ENCODE data around the gene CORO2B.

The CORO2B gene

GRCh38 chr15:68626283-68626682 lies 47.5 kb downstream of the CORO2B start:
- H3K4me3 ChIP-seq (ENCODE audit: low read depth, low read length): no peak overlapping the region

- no peak overlapping the region for H3K4me3 ChIP-seq (ENCODE audit: low read depth, low read length)
Observed at GRCh38 chr15:68626739-68627138, 47.9 kb downstream of the CORO2B start.

DNA sequence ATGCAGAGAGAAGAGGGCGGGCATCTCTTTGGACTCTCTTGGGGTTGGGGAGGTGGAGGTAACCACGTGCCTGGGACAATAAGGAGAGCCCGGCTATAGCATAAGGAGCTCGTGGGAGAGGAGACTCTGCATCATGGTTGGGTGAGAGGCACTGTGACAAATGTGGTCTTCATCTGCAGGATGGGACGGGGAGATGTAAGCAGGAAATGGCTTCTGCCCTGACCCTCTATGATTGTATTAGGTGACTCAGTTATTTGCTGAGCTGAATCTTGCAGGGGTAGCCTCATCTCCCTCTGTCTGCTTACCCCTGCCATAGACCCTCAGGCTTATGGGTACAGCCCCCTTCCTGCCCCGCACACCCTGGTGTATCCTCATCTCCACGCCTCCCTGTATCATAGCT lies 48.7 kb downstream of the CORO2B start:
- no peak overlapping the region for H3K4me3 ChIP-seq (ENCODE audit: low read depth, low read length)

DNA sequence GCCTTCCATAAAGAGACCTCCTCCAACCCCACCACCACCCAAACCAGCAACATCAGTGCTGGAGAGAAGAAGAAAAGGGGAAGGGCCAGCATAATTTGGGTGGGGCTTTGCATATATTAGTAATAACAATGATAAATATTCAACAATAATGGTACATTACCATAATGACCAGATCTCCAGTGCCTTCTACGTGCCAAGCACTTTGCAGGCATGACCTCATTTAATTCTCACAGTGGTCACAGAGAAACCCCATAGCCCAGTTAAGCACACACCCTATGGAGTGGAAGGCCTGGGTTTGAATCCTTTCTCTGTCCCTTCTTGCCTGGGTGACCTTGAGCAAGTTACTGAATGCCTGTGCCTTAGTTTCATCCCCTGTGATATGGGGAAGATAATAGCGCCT lies 49.2 kb downstream of the CORO2B start:
- no peak overlapping the region for H3K4me3 ChIP-seq (ENCODE audit: low read depth, low read length)

GRCh38 chr15:68629519-68630210 lies 50.9 kb downstream of the CORO2B start:
- H3K4me3 ChIP-seq (ENCODE audit: low read depth, low read length): no peak overlapping the region

GRCh38 chr15:68630211-68630555 lies 51.4 kb downstream of the CORO2B start:
- no peak overlapping the region for H3K4me3 ChIP-seq (ENCODE audit: low read depth, low read length)

- H3K4me3 ChIP-seq (ENCODE audit: low read depth, low read length): no peak overlapping the region
Observed at GRCh38 chr15:68630836-68631235, 52.0 kb downstream of the CORO2B start.

DNA sequence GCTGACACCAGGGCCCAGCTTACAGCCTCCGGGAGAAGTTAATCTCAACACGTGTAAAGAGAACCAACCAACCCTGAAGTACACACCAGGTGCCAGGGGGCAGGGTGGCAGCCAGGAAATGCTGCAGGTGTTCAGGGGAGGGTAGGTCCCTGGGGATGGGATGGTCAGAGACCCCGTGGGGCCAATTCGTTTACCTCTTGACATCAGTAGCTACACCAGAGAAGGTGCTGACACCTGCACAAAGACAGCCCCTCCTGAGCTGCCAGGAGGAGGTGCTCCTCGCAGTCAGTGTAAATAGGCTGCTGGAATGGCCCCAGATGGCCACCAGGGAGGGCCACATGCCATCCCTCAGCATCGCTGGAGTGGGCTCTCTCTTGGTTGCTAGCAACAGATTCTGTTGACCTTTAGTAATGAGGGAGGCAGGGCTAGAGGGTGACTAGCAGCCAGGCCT lies 52.8 kb downstream of the CORO2B start:
- no peak overlapping the region for H3K4me3 ChIP-seq (ENCODE audit: low read depth, low read length)

GRCh38 chr15:68632101-68632500 lies 53.3 kb downstream of the CORO2B start:
- H3K4me3 ChIP-seq (ENCODE audit: low read depth, low read length): no peak overlapping the region

DNA sequence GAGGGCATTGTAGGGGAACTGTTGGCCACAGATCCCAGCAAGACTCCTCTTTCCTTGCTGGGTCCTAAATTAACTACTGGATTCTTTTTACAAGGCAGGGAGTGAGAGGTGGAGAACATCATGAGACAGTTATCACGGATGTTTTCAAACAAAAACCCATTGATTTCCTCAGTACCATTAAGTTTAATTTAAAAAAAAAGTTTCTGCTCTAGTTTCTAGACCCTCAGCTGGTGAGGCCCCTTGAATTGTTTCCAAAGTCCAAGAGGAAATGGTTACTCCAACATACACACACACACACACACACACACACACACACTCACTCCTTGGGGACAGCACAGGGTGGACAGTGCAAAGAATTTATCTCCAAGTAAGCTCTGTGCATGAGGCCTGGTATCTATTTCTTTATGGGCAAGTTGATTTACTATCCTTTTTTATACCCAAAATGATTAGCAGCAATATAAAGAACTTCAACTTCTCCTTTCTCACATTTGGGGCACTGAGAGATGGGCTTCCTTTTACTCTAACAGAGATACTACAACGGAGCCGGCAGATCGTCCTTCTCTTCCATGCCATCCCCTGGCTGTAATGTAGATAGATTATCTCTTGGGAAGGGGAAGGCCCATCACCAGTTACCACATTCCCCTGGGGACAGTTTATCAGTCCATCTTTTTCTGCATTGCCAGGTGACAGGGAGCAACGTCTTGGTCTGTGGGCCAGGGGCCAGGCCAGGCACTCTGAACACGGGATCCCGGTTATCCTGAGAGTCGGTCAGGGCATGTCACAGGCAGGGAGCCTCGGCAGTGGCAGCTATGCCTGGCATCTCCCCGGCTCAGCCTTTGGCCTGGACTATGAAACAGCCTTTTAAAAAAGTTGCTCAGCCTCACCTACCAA lies 54.7 kb downstream of the CORO2B start:
- no peak overlapping the region for H3K4me3 ChIP-seq (ENCODE audit: low read depth, low read length)

- H3K4me3 ChIP-seq (ENCODE audit: low read depth, low read length): no peak overlapping the region
Observed at GRCh38 chr15:68634122-68634482, 55.3 kb downstream of the CORO2B start.

DNA sequence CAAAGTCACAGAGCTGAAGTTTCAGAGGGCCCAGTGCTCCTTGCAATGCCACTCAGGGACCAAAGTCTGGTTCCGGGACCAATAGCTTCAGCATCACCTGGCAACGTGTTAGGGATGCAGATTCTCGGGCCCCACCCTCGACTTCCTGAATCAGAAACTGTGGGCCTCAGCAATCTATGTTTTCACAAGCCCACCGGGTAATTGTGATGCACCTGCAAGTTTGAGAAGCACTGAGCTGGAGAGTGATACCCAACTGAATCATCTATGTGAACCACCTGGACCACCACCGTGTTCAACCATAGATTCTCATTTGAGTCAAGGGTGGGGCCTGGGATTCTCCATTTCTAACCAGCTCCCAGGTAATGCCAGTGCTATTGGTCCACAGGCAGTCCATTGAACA lies 55.7 kb downstream of the CORO2B start:
- no peak overlapping the region for H3K4me3 ChIP-seq (ENCODE audit: low read depth, low read length)

GRCh38 chr15:68635141-68635540 lies 56.3 kb downstream of the CORO2B start:
- no peak overlapping the region for H3K4me3 ChIP-seq (ENCODE audit: low read depth, low read length)

DNA sequence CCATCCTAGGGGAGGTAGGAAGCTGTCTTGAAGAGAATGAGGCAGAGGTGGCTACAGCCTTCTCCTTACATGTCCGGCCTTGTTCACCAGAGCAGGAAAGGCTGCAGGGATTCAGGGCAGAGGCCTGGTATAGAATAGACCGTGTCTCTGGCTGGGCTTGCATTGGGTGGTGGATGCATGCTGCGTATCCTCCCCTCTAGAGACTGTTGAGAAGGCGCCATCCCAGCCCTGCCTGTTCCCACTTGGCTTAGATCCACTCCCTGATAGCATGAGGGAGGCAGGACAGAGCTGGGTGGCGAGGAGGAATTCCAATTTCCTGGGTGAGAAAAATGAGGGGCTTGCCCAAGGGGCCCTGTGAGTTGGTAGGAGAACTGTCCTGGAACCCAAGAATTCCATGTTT lies 57.5 kb downstream of the CORO2B start:
- no peak overlapping the region for H3K4me3 ChIP-seq (ENCODE audit: low read depth, low read length)

GRCh38 chr15:68637767-68638404 lies 59.1 kb downstream of the CORO2B start:
- H3K4me3 ChIP-seq (ENCODE audit: low read depth, low read length): no peak overlapping the region

- H3K4me3 ChIP-seq (ENCODE audit: low read depth, low read length): no peak overlapping the region
Observed at GRCh38 chr15:68638953-68639515, 60.2 kb downstream of the CORO2B start.

- no peak overlapping the region for H3K4me3 ChIP-seq (ENCODE audit: low read depth, low read length)
Observed at GRCh38 chr15:68639926-68640600, 61.3 kb downstream of the CORO2B start.

DNA sequence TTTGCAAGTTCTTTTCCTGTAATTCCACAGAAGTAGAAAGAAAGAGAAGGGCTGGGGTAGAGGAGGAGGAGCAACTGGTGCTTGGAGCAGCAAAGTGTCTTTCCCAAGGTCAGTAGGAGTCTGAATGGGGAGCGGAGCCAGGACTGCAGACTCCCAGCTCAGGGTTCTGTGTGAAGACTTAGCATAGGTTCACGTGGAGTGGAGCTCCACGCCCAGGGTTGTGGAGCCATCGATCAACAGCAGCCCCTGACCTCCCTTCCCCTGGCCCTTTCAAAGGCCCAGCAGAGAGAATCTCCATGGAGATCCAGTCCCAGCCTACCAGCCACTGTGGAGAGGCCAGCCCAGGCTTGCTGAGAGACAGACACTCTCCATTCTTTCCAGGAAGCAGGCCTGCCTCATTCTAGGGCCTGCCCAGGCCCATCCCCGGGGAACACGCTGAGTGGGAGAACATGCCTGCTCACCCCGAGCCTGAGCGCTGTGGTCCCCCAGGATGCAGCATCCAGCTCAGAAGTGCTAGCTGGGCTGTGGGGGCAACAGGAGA lies 62.1 kb downstream of the CORO2B start:
- H3K4me3 ChIP-seq (ENCODE audit: low read depth, low read length): no peak overlapping the region

GRCh38 chr15:68641376-68641775 lies 62.6 kb downstream of the CORO2B start:
- H3K4me3 ChIP-seq (ENCODE audit: low read depth, low read length): no peak overlapping the region

DNA sequence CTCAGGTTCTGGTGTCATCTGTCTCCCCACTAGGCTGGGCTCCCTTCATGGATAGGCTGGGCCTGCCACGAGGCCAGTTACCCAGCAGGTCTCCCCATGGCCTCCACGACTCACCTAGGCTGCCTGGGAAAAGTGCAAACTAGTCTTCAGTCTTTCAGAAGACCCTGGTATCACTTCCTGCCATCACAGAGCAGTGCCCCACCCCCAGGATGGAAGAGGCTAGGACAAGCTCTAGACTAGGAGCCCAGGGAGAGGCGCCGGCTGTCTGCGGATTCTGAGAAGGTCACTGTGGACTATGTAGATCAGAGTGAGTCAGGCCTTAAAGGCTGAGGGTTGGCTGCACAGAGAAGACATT lies 63.7 kb downstream of the CORO2B start:
- H3K4me3 ChIP-seq (ENCODE audit: low read depth, low read length): no peak overlapping the region
